Keratinocyte (primary cell): Measurements from ENCODE around the gene TBC1D10B. TPM values are rescaled to one million over a fixed set of nuclear protein-coding genes. Genes with fewer than 3 reads are reported as not detected.
"Not testable (repeated sequence)": the region's sequence is repeated elsewhere in the genome, so short reads cannot be mapped to it uniquely, and the experiment has no call there.

Source experiments
- DNase-seq: peaks from one replicate; pipeline ENCODE4 v3.0.0-alpha.2; 2011; ENCODE audit warnings: low read depth, missing footprints, low spot score
- FAIRE-seq: peaks from 2 replicates; lab custom pipeline; 2011; peaks lifted over from hg19 to GRCh38; lab: Jason Lieb, UNC
- H2AFZ ChIP-seq: 2 replicates; pipeline ENCODE4 v1.6.0; 2012; ENCODE audit warnings: low read length, control low read depth, inconsistent platforms; ENCODE audit not compliant: control insufficient read depth
- H3K27ac ChIP-seq: 2 replicates; pipeline ENCODE4 v1.5.1; 2011; ENCODE audit warnings: low read length; ENCODE audit not compliant: control insufficient read depth, insufficient read depth
- H3K27me3 ChIP-seq: 3 replicates; pipeline ENCODE4 v1.6.0; 2011; ENCODE audit warnings: low read length; ENCODE audit not compliant: control insufficient read depth, insufficient read depth; ENCODE audit errors: extremely low read depth
- H3K36me3 ChIP-seq, 2 experiments: 2 replicates in 1 of 2; 3 replicates in 1 of 2; pipeline ENCODE4 v1.5.1; 2011; ENCODE audit warnings: low read length in 2 of 2, mild to moderate bottlenecking in 1 of 2; ENCODE audit not compliant: control insufficient read depth in 2 of 2, insufficient read depth in 2 of 2; ENCODE audit errors: extremely low read depth in 1 of 2
- H3K4me1 ChIP-seq: 3 replicates; pipeline ENCODE4 v1.5.1; 2011; ENCODE audit warnings: low read length; ENCODE audit not compliant: control insufficient read depth, insufficient read depth; ENCODE audit errors: extremely low read depth
- H3K4me2 ChIP-seq: 3 replicates; pipeline ENCODE4 v1.6.0; 2011; ENCODE audit warnings: low read depth, low read length; ENCODE audit not compliant: control insufficient read depth, insufficient read depth; ENCODE audit errors: extremely low read depth
- H3K4me3 ChIP-seq, 3 experiments: fragments of 200-600 bp in 1 of 3; sonication (generic) in 1 of 3; 2 replicates in 2 of 3; 3 replicates in 1 of 3; pipeline ENCODE4 v1.5.1; 2011 to 2016; ENCODE audit warnings: low read length in 3 of 3, mild to moderate bottlenecking in 3 of 3, control low read depth in 2 of 3, inconsistent platforms in 1 of 3, low read depth in 1 of 3, mixed read lengths in 1 of 3, mixed run types in 1 of 3, moderate library complexity in 1 of 3; ENCODE audit not compliant: control insufficient read depth in 2 of 3, insufficient read depth in 2 of 3; ENCODE audit errors: extremely low read depth in 1 of 3
- H3K79me2 ChIP-seq: 2 replicates; pipeline ENCODE4 v1.6.0; 2012; ENCODE audit warnings: low read length; ENCODE audit not compliant: control insufficient read depth, insufficient read depth
- H3K9ac ChIP-seq: 3 replicates; pipeline ENCODE4 v1.6.0; 2011; ENCODE audit warnings: low read length; ENCODE audit not compliant: control insufficient read depth, insufficient read depth; ENCODE audit errors: extremely low read depth
- H3K9me1 ChIP-seq: 3 replicates; pipeline ENCODE4 v1.6.0; 2011; ENCODE audit warnings: low read length; ENCODE audit not compliant: control insufficient read depth, insufficient read depth; ENCODE audit errors: extremely low read depth
- H3K9me3 ChIP-seq: 2 replicates; pipeline ENCODE4 v1.5.1; 2012; ENCODE audit warnings: low read depth, low read length; ENCODE audit not compliant: control insufficient read depth
- H4K20me1 ChIP-seq: 3 replicates; pipeline ENCODE4 v1.6.0; 2011; ENCODE audit warnings: low read length; ENCODE audit not compliant: control insufficient read depth, insufficient read depth; ENCODE audit errors: extremely low read depth
- dilution Hi-C: fragments of 300-500 bp; cut with MboI; formaldehyde crosslinking; loops from one replicate; pipeline ENCODE4 v1.7.0; 2020; ENCODE audit warnings: low sequenced_read_pairs; ENCODE audit not compliant: extremely low pct_ligation_motif_present
- polyA plus RNA-seq, 5 experiments: library from polyadenylated mRNA; depleted of rRNA in 3 of 5; stranded (reverse) in 3 of 5; stranded (forward) in 1 of 5; unstranded in 1 of 5; fragments of >200 nt; gene quantifications; 1 replicate in 1 of 5; 2 replicates in 3 of 5; 3 replicates in 1 of 5; pipeline versions ENCODE4 v1.2.1 to v1.2.3, GENCODE V29; 2011 to 2012; ENCODE audit warnings: missing spikeins in 2 of 5, low read depth in 1 of 5, low replicate concordance in 1 of 5

The TBC1D10B gene
- polyA plus RNA-seq, 1 donor (not counting 4 experiments of a cell fraction or from before 2014, with no cell fraction given) = 8.6 TPM

DNA sequence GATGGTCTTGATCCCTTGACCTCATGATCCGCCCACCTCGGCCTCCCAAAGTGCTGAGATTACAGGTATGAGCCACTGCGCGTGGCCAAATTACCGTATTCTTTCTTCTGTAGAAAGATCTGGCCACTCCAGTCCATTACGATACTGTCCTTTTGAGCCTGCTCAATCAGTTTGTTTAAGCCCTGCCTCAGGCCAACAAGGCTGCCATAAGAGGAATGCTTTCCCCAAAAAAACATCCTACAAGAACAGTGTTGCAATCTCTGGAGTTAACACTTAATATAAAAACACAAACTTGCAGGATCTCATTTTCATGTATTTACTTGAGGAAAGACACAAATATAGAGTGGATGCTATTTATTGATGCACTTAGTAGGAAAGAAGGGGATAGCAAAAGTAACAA is 46.1 kb downstream of the TBC1D10B start:
- H3K4me2 ChIP-seq, H3K4me3 ChIP-seq, DNase-seq, FAIRE-seq, H3K4me1 ChIP-seq, H3K27ac ChIP-seq, H3K9ac ChIP-seq, H2AFZ ChIP-seq, H3K9me1 ChIP-seq, H3K36me3 ChIP-seq, H4K20me1 ChIP-seq, H3K27me3 ChIP-seq, dilution Hi-C loops, H3K9me3 ChIP-seq: not testable (repeated sequence)
- peaks cover 43% of the 10 kb centered on the region for H3K79me2 ChIP-seq

- H3K4me1 ChIP-seq, H3K36me3 ChIP-seq, H4K20me1 ChIP-seq, dilution Hi-C loops, H3K9me3 ChIP-seq, H3K9ac ChIP-seq, H3K27me3 ChIP-seq, DNase-seq, H3K27ac ChIP-seq, FAIRE-seq, H3K4me3 ChIP-seq, H3K4me2 ChIP-seq, H3K9me1 ChIP-seq, H2AFZ ChIP-seq: not testable (repeated sequence)
- peaks cover 40% of the 10 kb centered on the region for H3K79me2 ChIP-seq
These were observed 51.6 kb downstream of the TBC1D10B start for GRCh38 chr16:30318647-30319046.

- H4K20me1 ChIP-seq, H2AFZ ChIP-seq, H3K4me3 ChIP-seq, H3K4me2 ChIP-seq, H3K9ac ChIP-seq, H3K4me1 ChIP-seq, FAIRE-seq, H3K27me3 ChIP-seq, H3K27ac ChIP-seq, H3K36me3 ChIP-seq, H3K9me1 ChIP-seq, dilution Hi-C loops, H3K9me3 ChIP-seq, DNase-seq: not testable (repeated sequence)
- peaks cover 17% of the 10 kb centered on the region for H3K79me2 ChIP-seq
These were observed 59.4 kb downstream of the TBC1D10B start for GRCh38 chr16:30310937-30311336.

- H3K27ac ChIP-seq, H3K4me1 ChIP-seq, H3K9me3 ChIP-seq, FAIRE-seq, dilution Hi-C loops, H4K20me1 ChIP-seq, H3K4me2 ChIP-seq, DNase-seq, H3K9ac ChIP-seq, H3K9me1 ChIP-seq, H3K36me3 ChIP-seq, H2AFZ ChIP-seq, H3K4me3 ChIP-seq, H3K27me3 ChIP-seq, H3K79me2 ChIP-seq: not testable (repeated sequence)
These were observed 61.0 kb downstream of the TBC1D10B start for GRCh38 chr16:30309255-30309654.
